Fibroblast of pulmonary artery (primary cell): ENCODE data around the gene NUCB1.

ENCODE experiments used
- DNase-seq: peaks from one replicate; pipeline ENCODE4 v3.0.0-alpha.2; 2010; ENCODE audit warnings: low read depth
- H3K4me3 ChIP-seq: replicated peaks from 2 replicates; pipeline ENCODE4 v1.5.1; 2011; ENCODE audit warnings: low read depth, mild to moderate bottlenecking, control low read depth, low read length, moderate library complexity
- CTCF ChIP-seq: IDR thresholded peaks from 2 replicates; pipeline ENCODE4 v1.5.1; 2011; ENCODE audit warnings: mild to moderate bottlenecking, control low read depth, low read length, inconsistent platforms; ENCODE audit errors: missing control alignments

NUCB1 gene

GRCh38 chr19:48933382-48933932, 33.3 kb downstream of the NUCB1 start, which contains the start of gene DHDH:
DHDH (plus strand) TSS chr19:48933699; CDS start chr19:48933722, 23 bp downstream.
- no peak for TF ChIP-seq CTCF

GRCh38 chr19:48934837-48935236, 34.7 kb downstream of the NUCB1 start:
- no peak for DNase-seq
- no peak overlapping the region for H3K4me3 ChIP-seq
- TF ChIP-seq CTCF: no peak

More at GRCh38 chr19:48933382-48933932, 33.3 kb downstream of the NUCB1 start, which contains the start of gene DHDH:
- peak; percentile 49 for DNase-seq
- peak within 1 kb of the TSS; percentile 51 for H3K4me3 ChIP-seq

GRCh38 chr19:48935864-48936263, 35.8 kb downstream of the NUCB1 start:
- TF ChIP-seq CTCF: no peak
- H3K4me3 ChIP-seq: no peak overlapping the region
- DNase-seq: no peak

GRCh38 chr19:48938256-48938655, 38.1 kb downstream of the NUCB1 start:
- DNase-seq: no peak
- no peak for TF ChIP-seq CTCF
- H3K4me3 ChIP-seq: no peak overlapping the region

DNA sequence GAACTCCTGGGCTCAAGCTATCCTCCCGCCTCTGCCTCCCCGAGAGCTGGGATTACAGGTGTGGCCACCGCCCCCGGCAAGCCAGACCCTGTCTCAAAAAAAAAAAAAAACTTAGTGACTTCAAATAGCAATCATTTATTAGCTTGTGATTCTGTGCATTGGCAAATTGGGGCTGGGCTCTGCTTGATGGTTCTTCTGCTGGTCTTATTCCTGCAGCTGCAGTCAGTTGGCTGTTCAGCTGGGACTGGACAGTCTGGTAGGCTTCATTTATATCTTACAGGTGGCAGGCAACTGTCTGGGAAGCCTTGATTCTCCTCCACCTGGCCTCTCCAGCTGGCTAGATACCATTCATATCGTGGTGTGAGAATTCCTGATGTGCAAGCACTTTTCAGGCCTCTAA, 40.8 kb downstream of the NUCB1 start:
- TF ChIP-seq CTCF: no peak
- DNase-seq: no peak
- no peak overlapping the region for H3K4me3 ChIP-seq

- DNase-seq: no peak
- TF ChIP-seq CTCF: no peak
- H3K4me3 ChIP-seq: no peak overlapping the region
Measured at GRCh38 chr19:48943081-48943480, 43.0 kb downstream of the NUCB1 start.

- H3K4me3 ChIP-seq: no peak overlapping the region
- TF ChIP-seq CTCF: no peak
- DNase-seq: no peak
Measured at GRCh38 chr19:48945415-48945814, 45.3 kb downstream of the NUCB1 start.
